AG04449 (cell line): ENCODE measurements around the gene UNC45A.
A peak's percentile ranks its signal among the peaks of the same experiment; 100 is the strongest.

Experiments used
- CTCF ChIA-PET: fragments of 350-600 bp; formaldehyde crosslinking; extraction: SDS; loops from one replicate; lab custom pipeline; 2021; ENCODE audit warnings: antibody characterized with exemption; lab: Yijun Ruan, JAX
- POLR2A ChIA-PET: fragments of 400-600, 350-600 bp; formaldehyde crosslinking; extraction: SDS; loops from one replicate; lab custom pipeline; 2020; ENCODE audit warnings: antibody characterized with exemption, inconsistent platforms; lab: Yijun Ruan, JAX
- DNase-seq: peaks from one replicate; pipeline ENCODE4 v3.0.0-alpha.2; 2010; ENCODE audit warnings: low read depth, low spot score
- H3K4me3 ChIP-seq: 2 replicates; pipeline ENCODE4 v1.5.1; 2011; ENCODE audit warnings: low read depth, mild to moderate bottlenecking, control low read depth, low read length
- TF ChIP-seq, protein P1 (sequence below): IDR thresholded peaks from one replicate; pipeline ENCODE4 v1.5.1; 2011; ENCODE audit warnings: mild to moderate bottlenecking, moderate library complexity, low read length, control low read depth, inconsistent platforms; ENCODE audit not compliant: insufficient read depth; ENCODE audit errors: missing control alignments

Gene UNC45A

DNA sequence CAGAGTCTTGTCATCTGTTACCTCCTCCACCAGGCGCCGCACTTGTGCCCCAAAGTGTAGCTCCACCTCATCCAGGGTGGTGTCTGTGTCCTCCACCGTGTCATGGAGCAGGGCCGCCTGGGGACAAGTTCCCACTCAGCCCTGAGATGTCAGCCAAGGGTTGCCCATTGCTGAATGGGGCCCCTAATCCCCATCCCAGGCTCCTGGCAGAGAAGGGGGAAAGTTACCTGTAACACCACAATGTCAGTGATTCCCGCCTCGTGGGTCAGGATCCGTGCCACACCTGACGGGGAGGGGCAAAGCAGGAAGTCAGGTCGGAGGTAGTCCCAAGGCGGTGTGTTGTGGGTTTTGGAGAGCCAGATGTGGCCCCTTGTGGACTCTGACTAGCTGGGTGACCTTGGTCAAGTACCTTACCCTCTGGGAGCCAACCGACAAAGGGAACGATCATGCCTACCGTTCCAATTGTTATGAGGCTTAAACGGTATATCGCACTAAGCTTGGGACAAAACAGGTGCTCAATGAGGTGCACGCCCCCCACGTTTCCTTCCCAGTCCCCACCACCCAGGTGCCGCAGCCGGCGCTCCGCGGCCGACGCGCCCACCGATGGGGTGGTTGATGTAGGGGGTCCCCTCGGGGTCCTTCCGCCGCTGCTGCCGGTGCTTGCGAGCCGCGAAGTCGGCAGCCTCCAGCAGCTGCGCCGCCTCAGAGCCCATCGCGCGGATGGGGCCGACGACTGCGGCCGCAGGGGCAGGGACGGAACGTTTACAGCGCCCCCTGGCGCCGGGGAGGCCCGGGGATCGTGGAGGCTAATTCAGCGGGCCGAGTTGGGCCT is 3.0 kb upstream of the UNC45A start, which contains the start of gene HDDC3:
Gene HDDC3 (minus strand): TSS at position 722 of the 832 bp plus-strand sequence. CDS start 9 bp downstream, at position 713.
- TF ChIP-seq, protein P1, sequence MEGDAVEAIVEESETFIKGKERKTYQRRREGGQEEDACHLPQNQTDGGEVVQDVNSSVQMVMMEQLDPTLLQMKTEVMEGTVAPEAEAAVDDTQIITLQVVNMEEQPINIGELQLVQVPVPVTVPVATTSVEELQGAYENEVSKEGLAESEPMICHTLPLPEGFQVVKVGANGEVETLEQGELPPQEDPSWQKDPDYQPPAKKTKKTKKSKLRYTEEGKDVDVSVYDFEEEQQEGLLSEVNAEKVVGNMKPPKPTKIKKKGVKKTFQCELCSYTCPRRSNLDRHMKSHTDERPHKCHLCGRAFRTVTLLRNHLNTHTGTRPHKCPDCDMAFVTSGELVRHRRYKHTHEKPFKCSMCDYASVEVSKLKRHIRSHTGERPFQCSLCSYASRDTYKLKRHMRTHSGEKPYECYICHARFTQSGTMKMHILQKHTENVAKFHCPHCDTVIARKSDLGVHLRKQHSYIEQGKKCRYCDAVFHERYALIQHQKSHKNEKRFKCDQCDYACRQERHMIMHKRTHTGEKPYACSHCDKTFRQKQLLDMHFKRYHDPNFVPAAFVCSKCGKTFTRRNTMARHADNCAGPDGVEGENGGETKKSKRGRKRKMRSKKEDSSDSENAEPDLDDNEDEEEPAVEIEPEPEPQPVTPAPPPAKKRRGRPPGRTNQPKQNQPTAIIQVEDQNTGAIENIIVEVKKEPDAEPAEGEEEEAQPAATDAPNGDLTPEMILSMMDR: peak; percentile 98
- CTCF ChIA-PET: interaction anchor here (0.6 to 20.3 kb wide), 37 partner anchors 12 to 1485 kb away, joined by 3 to 479 read pairs (median 5); partner anchors contain the start of genes FES, MAN2A2, RCCD1 and VPS33B
- no peak for DNase-seq
- POLR2A ChIA-PET: interaction anchor here (0.6 to 1.2 kb wide), 4 partner anchors 17 to 284 kb away, joined by 3 to 5 read pairs (median 3); partner anchors contain the start of gene RCCD1
- H3K4me3 ChIP-seq: peak within 1 kb of the TSS; percentile 90

- CTCF ChIA-PET: interaction anchor here (0.6 to 20.3 kb wide), 36 partner anchors 13 to 1484 kb away, joined by 3 to 479 read pairs (median 5); partner anchors contain the start of genes FES, MAN2A2, RCCD1 and VPS33B
Measured at GRCh38 chr15:90932660-90932991, 2.5 kb upstream of the UNC45A start.

GRCh38 chr15:90933301-90933700 is 1.8 kb upstream of the UNC45A start:
- TF ChIP-seq, protein P1: no peak
- H3K4me3 ChIP-seq: no peak overlapping the region
- ChIA-PET POLR2A (interaction anchor here (0.9 to 1.2 kb wide), 3 partner anchors 21 to 285 kb away, joined by 3 to 5 read pairs (median 3); partner anchors contain the start of genes MAN2A2 and RCCD1), CTCF (interaction anchor here (0.7 to 20.3 kb wide), 36 partner anchors 14 to 701 kb away, joined by 3 to 479 read pairs (median 4); partner anchors contain the start of genes FES, MAN2A2, RCCD1 and VPS33B)
- no peak for DNase-seq

More at GRCh38 chr15:90932660-90932991, 2.5 kb upstream of the UNC45A start:
- no peak for DNase-seq
- POLR2A ChIA-PET: interaction anchor here (0.6 to 1.2 kb wide), 5 partner anchors 17 to 285 kb away, joined by 3 to 5 read pairs (median 3); partner anchors contain the start of genes MAN2A2 and RCCD1
- H3K4me3 ChIP-seq: no peak overlapping the region; the same call in 1 of the 2 replicates
- TF ChIP-seq, protein P1: no peak

GRCh38 chr15:90934256-90934948 is 683 bp upstream of the UNC45A start:
- peak overlapping the region; percentile 81 for H3K4me3 ChIP-seq
- no peak for DNase-seq
- ChIA-PET CTCF (interaction anchor here (0.6 to 20.3 kb wide), 34 partner anchors 15 to 702 kb away, joined by 3 to 479 read pairs (median 4); partner anchors contain the start of genes FES, MAN2A2, RCCD1 and VPS33B), POLR2A (interaction anchor here (1.9 kb wide), 1 partner anchor 23 kb away, joined by 5 read pairs; no protein-coding TSS in a partner anchor)
- TF ChIP-seq, protein P1: peak; percentile 93

GRCh38 chr15:90936823-90937222 is 1.7 kb downstream of the UNC45A start:
- ChIA-PET CTCF (interaction anchor here (1.0 to 20.3 kb wide), 3 partner anchors 14 to 84 kb away, joined by 3 to 479 read pairs (median 186); partner anchors contain the start of genes MAN2A2 and RCCD1), POLR2A (no interaction called here)
- DNase-seq: no peak
- TF ChIP-seq, protein P1: no peak
- no peak overlapping the region for H3K4me3 ChIP-seq
